HFFc6 (cell line): ENCODE measurements around the gene GTSE1. TPM values are rescaled to one million over a fixed set of nuclear protein-coding genes. Genes with fewer than 3 reads are reported as not detected.

Source experiments
- DNase-seq: peaks from one replicate; pipeline ENCODE4 v3.0.0-alpha.2; 2018
- H3K27ac Mint-ChIP-seq: 2 replicates; pipeline ENCODE4 v1.8.0; 2020; ENCODE audit warnings: mild to moderate bottlenecking, mixed read lengths
- H3K27me3 Mint-ChIP-seq: 2 replicates; pipeline ENCODE4 v1.8.0; 2021; ENCODE audit warnings: mild to moderate bottlenecking, moderate library complexity, mixed read lengths; ENCODE audit not compliant: insufficient read depth
- H3K36me3 Mint-ChIP-seq: 2 replicates; pipeline ENCODE4 v1.8.0; 2021; ENCODE audit warnings: low read depth, mixed read lengths
- H3K4me1 Mint-ChIP-seq: 2 replicates; pipeline ENCODE4 v1.8.0; 2020; ENCODE audit warnings: low read depth, mixed read lengths
- H3K4me3 Mint-ChIP-seq: 2 replicates; pipeline ENCODE4 v1.8.0; 2020; ENCODE audit warnings: mild to moderate bottlenecking, moderate library complexity, mixed read lengths
- H3K9me3 Mint-ChIP-seq: 2 replicates; pipeline ENCODE4 v1.8.0; 2020; ENCODE audit warnings: mild to moderate bottlenecking, mixed read lengths
- CTCF ChIP-seq: fragments of 200-600 bp; sonication (generic); IDR thresholded peaks from 2 replicates; pipeline ENCODE4 v1.5.0; 2021; ENCODE audit warnings: antibody characterized with exemption, mild to moderate bottlenecking
- long read RNA-seq: library from polyadenylated mRNA; unstranded; transcript quantifications from one replicate; pipeline ENCODE4 v2.0.0, GENCODE V29; 2019
- total RNA-seq, 6 experiments: library from RNA; stranded (reverse); fragmentation: NEBNext Ultra II Directional; extraction: Animal tissue kit (Norgen Biotek cat#: 25700); gene quantifications; 2 replicates in 1 of 6; 3 replicates in 5 of 6; pipeline ENCODE4 v1.2.3, GENCODE V29; 2021

GTSE1 gene
- 10 to 100 TPM; 12.4 to 30.5 (median 27.9) TPM for total RNA-seq
- long read RNA-seq, partial matches to known transcripts: 7 of 11 reads
- long read RNA-seq, other reads (novel, unspliced or antisense): 2 of 11 reads

DNA sequence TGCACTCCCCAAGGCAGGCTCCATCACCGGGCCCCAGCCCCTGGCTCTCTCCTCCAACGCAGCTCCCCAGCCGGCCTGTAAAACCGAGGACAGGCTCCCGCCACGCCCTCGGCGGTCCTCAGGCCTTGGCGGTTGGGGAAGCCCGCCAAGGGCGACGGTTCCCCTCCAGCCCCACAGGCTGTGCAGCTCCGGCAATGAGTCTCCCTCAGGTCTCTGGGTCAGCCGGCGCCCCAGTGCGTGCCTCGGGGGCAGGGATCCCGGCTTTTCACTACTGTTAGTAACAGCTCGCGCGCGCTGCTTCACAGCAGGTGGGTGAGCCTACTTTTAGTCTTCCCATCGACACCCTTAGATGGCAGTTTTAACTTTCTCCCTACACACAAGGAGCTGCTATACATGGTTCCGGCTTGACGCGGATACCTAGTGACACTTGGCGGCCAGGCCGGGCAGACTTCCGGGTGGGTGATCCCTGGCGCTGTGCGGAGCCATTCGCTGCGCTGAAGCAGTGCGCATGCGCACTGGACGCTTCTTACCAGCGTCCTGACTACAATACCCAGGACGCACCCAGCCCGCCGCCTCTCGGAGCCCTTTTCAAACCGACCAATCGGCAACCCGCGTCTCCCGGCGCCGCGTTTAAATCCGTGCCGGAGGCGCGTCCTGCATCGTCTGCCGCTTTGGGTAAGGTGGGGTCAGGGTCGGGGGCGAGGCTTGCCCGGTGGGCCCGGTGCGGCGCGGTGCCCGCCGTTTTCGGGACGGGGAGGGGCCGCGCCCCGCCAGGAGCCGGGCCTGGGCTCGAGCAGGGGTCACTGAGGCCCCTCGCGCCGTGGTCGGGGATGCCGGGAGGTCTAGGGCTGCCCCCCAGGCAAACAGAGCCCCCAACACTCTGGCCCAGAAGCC is at the start of gene GTSE1:
Gene GTSE1 (plus strand): TSS at position 614 of the 894 bp plus-strand sequence. CDS start 531 bp downstream, outside the sequence.
- Mint-ChIP-seq H3K4me3 (peak within 1 kb of the TSS; percentile 93), H3K4me1 (peaks cover 61% of the 10 kb centered on the region), H3K36me3 (peaks cover 37% of the 10 kb centered on the region), H3K27me3 (peaks cover 6% of the 10 kb centered on the region), H3K27ac (peak within 1 kb of the TSS; percentile 96), H3K9me3 (no peaks in the 10 kb centered on the region; the same call in 1 of the 2 replicates)
- TF ChIP-seq CTCF: peak; percentile 32
- DNase-seq: peak; percentile 96

DNA sequence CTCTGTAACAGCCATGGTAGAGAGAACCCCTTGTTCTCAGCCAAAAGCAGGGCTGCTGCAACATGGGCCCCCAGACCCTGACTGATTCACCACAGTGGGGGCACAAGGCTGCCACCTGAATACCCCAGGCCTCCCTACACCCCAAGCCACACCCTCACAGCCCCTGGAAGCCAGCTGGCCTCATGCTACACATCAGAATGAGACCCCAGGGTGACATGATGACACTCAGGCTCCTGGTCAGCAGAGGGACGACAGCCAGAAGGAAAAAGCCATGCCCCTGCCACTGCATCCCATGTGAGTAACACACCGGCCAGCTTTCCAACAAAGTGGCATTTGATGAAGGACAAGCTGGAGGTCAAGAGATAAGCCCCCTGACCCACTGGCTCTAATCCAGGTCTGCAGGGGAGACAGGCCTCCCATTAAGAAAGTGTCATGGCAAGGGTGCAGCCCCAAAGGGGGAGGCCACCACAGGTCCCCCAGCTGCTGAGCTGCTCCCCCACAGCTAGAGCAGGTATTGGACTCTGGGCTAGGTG is 49.2 kb upstream of the GTSE1 start:
- no peak for DNase-seq
- H3K4me1 Mint-ChIP-seq: peaks cover 23% of the 10 kb centered on the region
- no peak overlapping the region for H3K4me3 Mint-ChIP-seq
- TF ChIP-seq CTCF: no peak
- H3K36me3 Mint-ChIP-seq: no peaks in the 10 kb centered on the region
- no peaks in the 10 kb centered on the region; the same call in 1 of the 2 replicates for H3K27me3 Mint-ChIP-seq
- H3K9me3 Mint-ChIP-seq: no peaks in the 10 kb centered on the region
- no peak overlapping the region for H3K27ac Mint-ChIP-seq

GRCh38 chr22:46250035-46250782 is 46.5 kb upstream of the GTSE1 start, which contains the start of gene CDPF1:
TSS of gene CDPF1 (minus strand) at chr22:46250293. CDS start at chr22:46248284, 2,009 bp downstream.
- Mint-ChIP-seq H3K9me3 (no peaks in the 10 kb centered on the region), H3K4me3 (peak within 1 kb of the TSS; percentile 85), H3K4me1 (peaks cover 31% of the 10 kb centered on the region), H3K36me3 (0 out of 2 replicates have a peak, but pooled peaks cover 5% of the 10 kb centered on the region), H3K27ac (peak within 1 kb of the TSS; percentile 66), H3K27me3 (no peaks in the 10 kb centered on the region; the same call in 1 of the 2 replicates)
- peak; percentile 80 for DNase-seq
- no peak; the same call in 1 of the 2 replicates for TF ChIP-seq CTCF

DNA sequence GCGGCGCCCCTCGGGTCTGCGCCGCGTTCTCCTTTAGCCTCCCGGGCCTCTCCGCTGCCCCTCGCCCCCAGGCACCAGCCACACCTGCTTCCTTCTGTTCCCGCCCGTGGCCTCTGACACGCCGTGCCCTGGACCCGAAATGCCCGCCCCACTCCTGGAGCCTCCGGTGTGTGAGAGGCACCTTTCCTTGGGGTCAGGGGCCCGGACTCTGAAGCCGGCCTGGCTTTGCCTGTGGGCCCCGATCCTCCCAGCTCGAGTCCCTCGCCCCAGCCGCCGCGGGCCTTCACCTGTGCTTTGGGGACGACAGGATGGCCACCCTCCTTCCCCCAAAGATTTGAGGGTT is 45.9 kb upstream of the GTSE1 start:
- Mint-ChIP-seq H3K4me3 (peak overlapping the region; percentile 85), H3K9me3 (no peaks in the 10 kb centered on the region), H3K36me3 (0 out of 2 replicates have a peak, but pooled peaks cover 5% of the 10 kb centered on the region), H3K27ac (peak overlapping the region; percentile 66), H3K4me1 (peaks cover 30% of the 10 kb centered on the region), H3K27me3 (no peaks in the 10 kb centered on the region; the same call in 1 of the 2 replicates)
- no peak for DNase-seq
- TF ChIP-seq CTCF: no peak

DNA sequence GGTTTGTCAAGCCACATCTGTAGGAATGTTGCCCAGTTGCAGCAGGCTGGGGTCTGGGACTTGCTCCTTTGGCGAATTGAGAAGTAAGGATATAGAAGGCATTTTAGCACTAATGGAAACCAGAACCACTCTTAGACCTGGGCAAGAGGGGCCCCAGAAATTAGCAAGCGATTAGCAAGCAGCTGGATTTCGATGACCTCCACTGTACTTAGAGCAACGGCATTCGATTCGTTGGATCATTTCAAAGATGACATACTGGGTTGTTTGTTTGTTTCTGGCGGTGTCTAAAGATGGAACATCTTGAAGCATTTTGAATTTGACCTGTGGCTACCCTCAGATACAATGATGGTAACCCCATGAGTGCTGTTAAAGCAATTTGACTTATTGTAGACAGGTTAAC is 45.4 kb upstream of the GTSE1 start:
- Mint-ChIP-seq H3K27ac (peak overlapping the region; percentile 66; the same call in 1 of the 2 replicates), H3K27me3 (no peaks in the 10 kb centered on the region; the same call in 1 of the 2 replicates), H3K4me3 (peak overlapping the region; percentile 85), H3K4me1 (peaks cover 33% of the 10 kb centered on the region), H3K9me3 (no peaks in the 10 kb centered on the region), H3K36me3 (0 out of 2 replicates have a peak, but pooled peaks cover 5% of the 10 kb centered on the region)
- TF ChIP-seq CTCF: no peak
- DNase-seq: no peak
